ENCODE results near the gene MGAT5.

DNA sequence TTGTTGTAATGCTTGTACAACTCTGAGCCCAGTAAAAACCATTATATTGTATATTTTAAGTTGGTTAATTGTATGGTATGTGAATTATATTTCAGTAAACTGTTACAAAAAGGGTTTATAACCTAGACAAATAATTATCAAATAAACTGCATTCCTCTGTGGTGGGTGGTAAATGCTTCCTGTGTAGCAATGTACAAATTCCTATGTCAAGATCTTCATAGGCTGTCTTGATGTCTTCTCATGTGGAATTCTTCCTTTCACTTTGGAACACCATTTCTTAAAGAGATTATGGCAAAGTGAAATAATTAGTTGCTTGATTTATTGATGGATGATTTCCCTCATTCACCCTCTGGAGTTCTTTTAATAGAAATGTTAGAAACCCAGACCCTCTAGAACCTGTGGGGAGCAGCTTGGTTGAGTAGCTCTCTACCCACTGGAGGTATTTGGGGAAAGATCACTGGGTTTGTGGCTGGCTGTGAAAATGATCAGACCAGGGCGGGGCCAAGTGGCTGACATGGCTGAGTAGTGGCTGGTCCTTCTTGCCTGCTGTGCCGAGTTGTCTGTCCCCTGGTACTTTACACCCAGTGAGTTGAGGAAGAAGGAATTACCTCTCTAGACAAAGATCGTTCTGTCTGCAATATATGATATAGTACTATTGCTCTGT, 22.4 kb upstream of the MGAT5 start:
- TF ChIP-seq CTCF (IDR thresholded peaks at IDR 0.05) (no peak), POLR2A (IDR thresholded peaks at IDR 0.05) (no peak)

All from uterus (tissue), 2 donors.